HG03060 (cell line): Measurements from ENCODE around the gene COX20.
"Not testable (repeated sequence)": the region's sequence is repeated elsewhere in the genome, so short reads cannot be mapped to it uniquely, and the experiment has no call there.

Source experiments
- ATAC-seq: cut with Tn5 transposase; IDR thresholded peaks from one replicate; pipeline ENCODE4 v1.9.1; 2021; ENCODE audit warnings: low read depth, moderate number of reproducible peaks; ENCODE audit not compliant: unreplicated experiment

The COX20 gene, protein sequence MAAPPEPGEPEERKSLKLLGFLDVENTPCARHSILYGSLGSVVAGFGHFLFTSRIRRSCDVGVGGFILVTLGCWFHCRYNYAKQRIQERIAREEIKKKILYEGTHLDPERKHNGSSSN

DNA sequence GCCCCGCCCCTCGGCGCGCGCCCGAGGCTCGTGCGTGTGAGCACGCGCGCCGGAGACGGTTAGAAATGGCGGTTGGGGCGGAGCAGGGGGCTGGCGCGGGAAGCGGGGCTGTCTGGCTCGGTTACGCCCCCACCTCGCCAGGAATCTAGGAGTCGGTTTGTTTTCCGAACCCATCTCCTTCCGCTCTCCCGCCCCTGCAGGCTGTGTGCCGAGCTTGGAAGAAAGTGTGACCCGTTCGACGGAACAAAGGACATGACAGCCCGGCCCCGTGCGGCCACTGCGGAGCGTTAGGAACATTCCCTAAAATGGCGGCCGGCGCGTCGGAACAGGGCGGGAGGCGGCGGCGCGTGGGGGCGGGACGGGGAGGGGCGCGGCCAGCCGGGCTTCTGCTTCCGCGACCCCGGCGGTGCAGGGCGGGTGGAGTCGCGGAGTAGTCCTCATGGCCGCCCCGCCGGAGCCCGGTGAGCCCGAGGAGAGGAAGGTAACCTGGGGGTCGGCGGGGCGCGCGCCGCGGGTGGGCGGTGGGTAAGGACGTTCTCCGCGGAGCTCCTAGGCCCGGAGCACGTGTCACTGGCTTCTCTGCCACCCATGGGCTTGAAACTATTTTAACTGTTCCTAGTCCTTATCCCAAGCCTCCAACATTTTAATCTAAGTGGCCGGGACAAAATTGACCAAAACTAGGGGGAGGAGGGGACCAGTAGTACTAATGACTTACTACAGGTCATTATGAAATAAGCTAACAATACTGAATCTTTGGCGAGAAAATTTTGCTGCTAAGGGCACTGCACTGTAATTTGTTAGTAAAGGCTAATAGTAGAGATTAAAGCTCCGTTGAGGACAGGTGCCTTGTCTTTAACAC lies at the start of gene COX20:
COX20 (plus strand) TSS at position 383 of the 859 bp plus-strand sequence; CDS start at position 440, 57 bp downstream.
- peak; percentile 33 for ATAC-seq

DNA sequence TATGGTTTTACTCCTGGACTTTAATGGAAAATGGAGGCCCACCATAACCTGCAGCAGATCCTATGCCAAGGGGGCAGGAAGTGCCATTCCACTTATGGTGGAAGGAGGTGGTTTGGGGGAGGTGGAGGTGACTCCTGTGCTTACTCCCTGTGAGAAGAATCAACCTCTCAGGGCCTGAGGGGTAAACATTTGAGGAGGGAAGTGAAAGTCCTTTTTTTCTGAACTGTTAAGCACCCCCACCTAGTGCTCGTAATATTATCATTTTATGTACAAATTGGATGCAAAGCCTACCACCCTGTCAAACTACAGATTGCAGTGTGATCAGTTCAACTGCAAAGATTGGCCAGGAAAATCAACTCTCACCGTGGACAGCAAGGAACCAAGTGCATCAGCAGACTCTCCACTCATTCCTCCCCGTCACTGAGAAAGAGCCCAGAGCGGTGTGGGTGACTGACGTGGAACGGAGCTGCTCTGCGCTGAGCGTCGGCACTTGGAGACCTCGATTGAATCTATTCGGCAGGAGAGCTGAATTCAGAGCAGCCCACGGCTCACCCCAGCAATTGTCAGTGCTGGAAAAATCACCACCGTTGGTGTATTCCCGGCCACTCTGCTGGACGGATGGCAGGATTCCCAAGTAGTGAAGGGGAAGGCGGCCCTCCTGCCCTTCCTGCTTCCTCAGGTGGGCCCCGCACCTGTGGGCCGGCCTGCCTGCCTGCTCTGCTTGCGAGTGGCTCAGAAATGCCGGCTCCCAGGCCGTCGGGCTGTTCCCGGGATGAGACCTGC lies 46.8 kb upstream of the COX20 start:
- ATAC-seq = no peak

DNA sequence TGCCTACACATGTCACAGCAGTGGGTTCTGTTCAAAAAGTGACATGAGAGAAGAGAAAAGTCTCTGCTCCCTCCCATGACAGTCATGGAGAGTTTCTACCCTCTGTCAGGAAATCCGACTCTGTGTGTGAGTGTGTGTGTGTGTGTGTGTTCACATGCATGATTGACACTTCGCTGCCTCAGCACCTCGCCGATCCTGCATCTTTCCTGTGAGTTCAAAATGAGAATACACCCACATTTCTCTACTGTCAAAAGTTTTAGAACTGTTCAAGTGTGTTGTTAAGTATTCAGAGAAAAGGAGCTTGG lies 46.2 kb upstream of the COX20 start:
- ATAC-seq = no peak

DNA sequence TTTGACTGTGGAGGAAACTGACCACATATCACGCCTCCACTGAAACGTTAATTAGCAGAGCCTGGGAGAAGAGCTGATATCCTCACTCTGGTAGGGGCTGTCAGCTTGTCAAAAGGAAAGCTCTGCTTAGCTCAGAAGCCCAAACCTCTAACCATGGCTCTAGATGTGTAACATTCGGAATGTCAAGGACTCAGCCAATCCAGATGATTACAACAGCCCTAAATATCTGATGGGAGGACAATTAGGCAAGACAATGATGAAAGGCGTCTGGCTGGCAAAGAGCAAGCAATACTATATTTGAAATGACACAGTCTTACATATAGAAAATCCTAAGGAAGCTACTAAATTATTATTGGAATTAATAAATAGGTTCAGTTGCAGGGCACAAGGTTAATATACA lies 45.7 kb upstream of the COX20 start:
- no peak for ATAC-seq

DNA sequence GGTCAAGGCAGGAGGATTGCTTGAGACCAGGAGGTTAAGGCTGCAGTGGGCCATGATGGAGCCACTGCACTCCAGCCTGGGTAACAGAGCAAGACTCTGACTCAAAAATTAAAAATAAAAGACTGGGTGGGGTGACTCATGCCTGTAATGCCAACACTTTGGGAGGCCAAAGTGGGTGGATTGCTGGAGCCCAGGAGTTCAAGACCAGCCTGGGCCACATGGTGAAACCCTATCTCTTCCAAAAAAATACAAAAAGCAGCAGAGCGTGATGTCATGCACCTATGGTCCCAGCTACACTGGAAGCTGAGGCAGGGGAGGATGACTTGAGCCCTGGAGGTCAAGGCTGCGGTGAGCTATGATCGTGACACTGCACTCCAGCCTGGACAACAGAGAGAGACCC lies 44.4 kb upstream of the COX20 start:
- no peak for ATAC-seq

DNA sequence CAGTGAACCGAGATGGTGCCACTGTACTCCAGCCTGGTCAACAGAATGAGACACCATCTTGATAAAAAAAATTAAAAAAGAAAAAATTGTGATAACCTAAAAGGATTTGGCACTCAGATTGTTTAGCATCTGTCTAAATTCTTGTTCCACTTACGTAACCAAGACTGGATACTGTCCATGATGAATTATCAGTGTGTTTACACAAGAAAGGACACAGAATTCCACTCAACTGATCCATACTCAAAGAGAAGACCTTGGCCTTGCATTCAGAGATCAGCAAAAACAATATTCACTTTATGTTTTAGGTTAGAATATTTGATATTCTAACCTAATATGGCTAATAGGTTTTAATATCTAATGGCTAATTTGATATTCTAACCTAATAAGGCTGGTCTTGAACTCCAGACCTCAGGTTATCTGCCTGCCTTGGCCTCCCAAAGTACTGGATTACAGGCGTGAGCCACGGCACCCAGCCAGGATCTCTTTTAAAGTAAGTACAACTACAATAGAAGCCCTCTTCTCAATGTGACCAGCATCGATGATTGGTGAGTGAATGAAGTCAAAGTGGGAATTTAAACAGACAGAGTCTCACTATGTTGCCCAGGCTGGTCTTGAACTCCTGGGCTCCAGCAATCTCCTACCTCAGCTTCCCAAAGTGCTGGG lies 43.1 kb upstream of the COX20 start:
- no peak for ATAC-seq

DNA sequence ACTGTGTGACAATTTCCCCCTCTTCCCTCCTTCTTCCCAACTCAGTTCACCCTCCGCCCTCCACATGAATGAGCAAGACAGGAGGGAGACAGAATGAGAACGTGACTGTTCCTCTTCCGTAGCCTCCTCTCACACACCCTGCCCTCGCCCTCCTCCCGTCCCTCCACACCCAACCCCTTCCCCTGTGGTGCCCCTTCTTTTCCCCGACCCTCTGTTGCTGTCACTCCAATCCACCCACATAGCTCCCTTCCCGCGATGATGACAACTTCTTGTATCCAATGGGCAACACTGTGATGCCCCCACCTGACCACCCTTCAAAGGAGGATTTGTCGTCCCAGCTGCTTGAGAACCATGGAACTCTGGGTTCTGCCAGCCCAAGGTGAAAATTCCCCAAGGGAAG lies 41.4 kb upstream of the COX20 start:
- no peak for ATAC-seq

DNA sequence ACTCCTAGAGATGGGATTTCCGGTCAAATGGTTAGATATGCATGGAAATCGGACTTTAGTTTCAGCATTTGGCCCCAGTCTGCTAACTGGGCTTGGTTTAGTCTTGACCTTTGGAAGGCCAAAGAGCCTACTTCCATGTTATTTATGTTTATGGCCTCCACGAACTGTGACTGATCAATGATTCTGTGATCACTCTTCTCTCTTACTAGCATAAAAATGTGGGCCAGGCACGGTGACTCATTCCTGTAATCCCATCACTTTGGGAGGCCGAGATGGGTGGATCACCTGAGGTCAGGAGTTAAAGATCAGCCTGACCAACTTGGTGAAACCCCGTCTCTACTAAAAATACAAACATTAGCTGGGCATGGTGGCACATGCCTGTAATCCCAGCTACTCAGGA lies 40.9 kb upstream of the COX20 start:
- not testable (repeated sequence) for ATAC-seq

DNA sequence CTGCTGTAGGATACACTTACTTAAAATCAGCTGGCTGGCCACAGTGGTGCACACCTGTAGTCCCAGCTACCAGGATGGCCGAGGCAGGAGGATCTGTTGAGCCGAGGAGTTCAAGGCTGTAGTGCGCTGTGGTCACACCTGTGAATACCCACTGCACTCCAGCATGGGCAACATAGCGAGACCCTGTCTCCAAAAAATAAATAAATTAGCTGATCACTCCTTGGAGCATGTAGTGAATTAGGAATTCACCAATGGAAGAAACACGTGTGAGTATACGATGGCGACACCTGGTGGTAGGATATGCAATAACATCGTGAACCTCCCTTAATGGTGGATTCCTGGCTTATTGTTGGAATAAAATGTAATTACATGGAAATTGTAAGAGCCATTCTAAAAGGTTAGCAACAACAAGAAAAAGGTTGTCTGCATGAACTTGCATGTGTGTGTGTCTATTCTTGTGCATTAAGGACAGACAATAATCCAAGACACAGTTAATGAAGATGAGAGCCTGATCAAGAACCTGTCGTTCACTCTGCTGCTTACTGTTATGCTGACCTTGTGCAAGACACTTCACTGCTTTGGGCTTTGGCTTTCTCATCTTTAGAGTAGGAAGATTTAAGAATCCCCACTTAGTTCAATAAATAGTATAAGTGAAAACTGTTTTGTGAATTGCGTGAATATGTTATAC lies 38.6 kb upstream of the COX20 start:
- no peak for ATAC-seq

DNA sequence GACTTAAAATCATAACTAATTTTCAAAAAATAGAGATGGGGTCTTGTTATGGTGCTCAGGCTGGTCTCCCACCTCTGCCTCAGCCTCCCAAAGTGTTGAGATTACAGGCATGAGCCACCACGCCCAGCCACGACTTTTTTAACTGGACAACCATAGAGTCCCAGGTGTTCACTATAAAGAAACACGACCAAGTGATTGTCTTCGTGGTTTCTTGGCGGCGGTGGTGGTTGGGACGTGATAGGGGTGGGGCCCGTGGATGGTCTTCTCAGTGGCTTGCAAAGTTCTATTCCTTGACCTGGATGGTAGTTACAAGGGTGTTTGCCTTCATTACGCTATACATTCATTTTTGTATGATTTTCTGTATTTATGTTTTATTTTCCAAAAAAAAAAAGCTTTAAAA lies 34.6 kb upstream of the COX20 start:
- ATAC-seq = no peak

DNA sequence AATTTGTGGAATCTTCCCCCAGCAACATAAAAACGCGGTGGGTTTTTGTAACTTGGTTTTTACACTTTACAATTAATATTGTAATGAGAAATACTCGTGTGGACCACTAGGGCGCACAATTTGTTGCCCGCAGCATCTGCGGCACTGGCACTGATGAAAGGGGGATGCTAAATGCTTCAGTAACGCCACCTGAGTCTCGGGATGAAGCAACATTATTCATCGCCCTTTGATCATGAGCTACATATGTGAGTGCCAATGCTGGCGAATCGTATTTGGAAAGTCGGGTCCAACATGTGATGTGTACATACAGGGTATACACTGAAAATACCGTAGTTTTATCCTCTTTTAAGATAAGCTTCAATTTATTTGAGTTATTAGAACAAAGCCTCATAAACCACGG lies 34.2 kb upstream of the COX20 start:
- peak; percentile 71 for ATAC-seq

DNA sequence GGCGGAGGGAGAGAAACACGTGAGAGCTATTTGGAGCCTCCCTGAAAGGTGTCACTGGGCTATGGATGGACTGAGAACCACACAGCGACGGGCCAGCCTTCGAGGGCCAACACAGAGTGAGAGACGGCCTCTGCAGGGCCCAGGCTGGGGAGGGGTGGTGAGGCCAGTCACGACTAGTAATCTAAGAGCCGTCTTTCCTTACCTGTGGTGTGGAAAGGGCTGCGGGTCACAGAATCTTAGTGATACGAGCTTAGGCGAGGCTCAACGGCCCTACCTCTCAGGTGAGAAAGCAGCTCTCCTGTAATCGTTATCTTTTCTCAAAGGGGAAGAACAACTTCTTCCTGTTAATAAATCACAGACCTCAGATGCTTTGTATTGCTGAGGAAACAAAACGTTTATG lies 33.4 kb upstream of the COX20 start:
- no peak for ATAC-seq

DNA sequence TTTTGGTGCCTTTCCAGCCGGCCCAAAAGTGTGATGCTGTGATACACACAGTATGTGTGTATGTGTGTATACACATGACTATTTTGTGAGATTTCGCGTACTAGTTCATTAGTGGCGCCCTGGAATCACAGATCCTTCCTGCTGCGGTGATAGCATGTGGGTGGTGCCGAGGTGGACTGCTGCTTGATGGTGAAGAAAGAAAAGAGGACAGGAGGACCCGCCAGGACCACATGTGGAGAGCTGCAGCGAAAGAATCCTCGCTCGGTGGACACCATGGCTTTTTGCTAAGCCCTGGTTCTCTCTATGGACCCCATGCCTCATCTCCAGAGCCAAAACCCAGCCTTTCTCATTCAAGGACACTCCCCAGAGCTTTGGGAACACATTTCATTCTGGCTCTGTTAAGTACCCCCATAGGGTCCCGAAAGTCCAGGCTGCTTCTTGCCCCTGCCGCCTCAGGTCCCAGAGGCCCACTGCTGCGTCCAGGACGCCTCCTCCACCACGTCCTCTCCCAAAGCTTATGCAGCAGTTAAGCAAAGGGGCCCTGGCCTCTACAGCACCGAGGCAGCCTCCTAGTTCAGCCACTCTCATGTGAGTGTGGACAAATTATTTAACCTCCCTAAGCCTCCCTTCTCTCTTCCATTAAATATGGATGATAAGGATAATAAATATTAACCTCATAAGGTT lies 32.8 kb upstream of the COX20 start:
- no peak for ATAC-seq

DNA sequence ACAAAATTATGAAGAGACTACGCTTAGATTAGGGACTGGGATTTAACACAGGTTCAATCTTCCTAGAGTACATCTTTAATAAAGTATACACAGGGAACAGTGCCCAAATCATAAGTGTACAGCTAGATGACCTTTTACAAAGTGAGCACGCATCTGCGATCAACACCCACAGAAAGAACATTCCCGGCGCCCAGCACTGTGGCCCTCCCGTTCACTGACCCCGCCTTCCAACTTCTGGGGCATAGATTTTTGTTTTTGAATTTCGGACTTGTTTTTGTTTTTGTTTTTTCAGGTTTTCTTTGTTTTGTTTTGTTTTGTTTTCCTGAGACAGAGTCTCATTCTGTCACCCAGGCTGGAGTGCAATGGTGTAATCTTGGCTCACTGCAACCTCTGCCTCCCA lies 30.6 kb upstream of the COX20 start:
- ATAC-seq = no peak

DNA sequence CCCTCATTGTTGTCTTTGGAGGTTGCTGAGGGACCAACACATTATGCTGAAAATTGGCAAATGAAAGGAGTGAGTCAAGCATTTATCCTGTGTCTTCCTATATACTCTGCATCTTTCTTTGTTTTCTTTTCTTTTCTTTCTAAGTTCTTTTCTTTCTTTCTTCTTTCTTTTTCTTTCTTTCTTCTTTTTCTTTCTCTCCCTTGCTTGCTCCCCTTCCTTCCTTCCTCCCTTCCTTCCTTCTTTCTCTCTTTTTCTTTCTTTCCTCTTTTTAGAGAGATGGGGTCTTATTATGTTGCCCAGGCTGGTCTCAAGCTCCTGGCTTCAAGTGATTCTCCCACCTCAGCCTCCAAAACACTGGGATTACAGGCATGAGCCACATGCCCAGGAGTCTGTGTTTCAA lies 28.3 kb upstream of the COX20 start:
- no peak for ATAC-seq

DNA sequence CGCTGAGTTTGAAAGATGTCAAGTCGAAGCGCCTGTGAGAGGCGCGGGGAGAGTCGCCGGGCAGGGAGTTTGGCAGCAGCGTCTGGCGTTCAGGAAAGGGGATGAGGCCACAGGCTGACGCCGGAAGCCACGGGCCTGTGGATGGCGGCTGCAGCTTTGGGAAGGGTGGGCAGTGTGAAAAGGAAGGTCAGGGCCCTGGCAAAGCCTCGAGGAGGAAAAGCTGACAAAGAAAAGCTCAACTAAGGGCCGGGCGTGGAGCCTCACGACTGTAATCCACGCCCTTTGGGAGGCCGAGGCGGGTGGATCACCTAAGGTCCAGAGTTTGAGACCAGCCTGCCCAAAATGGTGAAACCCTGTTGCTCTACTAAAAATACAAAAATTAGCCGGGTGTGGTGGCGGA lies 25.2 kb upstream of the COX20 start:
- ATAC-seq = no peak

DNA sequence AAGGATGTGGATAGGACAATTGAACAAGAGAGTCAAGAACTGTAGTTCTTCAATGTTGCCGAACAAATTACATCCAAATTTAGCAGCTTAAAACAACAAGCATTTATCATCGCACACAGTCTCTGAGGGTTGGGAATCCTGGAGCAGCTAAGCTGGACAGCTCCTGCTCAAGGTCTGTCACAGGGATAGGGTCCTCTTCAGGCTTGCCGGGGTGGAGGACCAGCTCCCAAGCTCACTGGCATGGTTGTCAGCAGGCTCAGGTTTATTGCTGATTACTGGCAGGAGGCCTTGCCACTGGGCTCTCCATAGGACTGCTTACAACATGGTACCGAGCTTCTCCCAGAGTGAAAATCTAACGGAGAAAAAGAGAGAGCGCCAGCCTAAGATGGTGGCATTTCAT lies 22.1 kb upstream of the COX20 start:
- ATAC-seq = no peak

DNA sequence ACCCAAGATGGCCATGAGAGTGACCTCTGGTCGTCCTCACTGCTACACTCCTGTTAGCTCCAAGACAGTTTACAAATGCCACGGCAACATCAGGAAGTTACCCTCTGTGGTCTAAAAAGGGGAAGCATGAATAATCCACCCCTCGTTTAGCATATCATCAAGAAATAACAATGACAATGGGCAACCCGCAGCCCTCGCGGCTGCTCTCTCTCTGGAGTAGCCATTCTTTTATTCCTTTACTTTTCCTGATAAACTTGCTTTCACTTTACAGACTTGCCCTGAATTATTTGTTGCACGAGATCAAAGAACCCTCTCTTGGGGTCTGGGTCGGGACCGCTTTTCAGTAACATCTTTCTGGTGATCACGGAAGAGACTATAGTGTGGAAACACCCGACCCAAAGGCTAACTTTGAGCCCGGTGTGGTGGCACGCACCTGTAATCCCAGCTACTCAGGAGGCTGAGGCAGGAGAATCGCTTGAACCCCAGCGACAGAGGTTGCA lies 19.8 kb upstream of the COX20 start:
- ATAC-seq = no peak

DNA sequence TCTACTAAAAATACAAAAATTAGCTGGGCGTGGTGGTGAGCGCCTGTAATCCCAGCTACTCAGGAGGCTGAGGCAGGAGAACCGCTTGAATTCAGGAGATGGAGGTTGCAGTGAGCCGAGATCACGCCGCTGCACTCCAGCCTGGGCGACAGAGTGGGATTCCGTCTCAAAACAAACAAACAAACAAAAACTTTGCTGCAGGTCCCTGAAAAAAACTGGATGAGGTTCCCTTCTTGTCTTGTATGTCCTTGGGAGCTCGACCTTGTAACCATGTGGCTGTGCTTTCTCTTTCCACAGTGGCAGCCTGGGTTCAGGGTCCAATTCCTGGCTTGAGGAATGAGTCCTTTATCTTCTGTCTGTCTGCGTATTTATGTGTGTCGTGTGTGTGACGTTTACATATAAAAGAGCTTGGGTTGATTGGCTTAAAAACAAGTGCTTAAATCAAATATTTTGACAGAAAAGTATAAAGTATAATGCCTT lies 18.0 kb upstream of the COX20 start:
- ATAC-seq = no peak

DNA sequence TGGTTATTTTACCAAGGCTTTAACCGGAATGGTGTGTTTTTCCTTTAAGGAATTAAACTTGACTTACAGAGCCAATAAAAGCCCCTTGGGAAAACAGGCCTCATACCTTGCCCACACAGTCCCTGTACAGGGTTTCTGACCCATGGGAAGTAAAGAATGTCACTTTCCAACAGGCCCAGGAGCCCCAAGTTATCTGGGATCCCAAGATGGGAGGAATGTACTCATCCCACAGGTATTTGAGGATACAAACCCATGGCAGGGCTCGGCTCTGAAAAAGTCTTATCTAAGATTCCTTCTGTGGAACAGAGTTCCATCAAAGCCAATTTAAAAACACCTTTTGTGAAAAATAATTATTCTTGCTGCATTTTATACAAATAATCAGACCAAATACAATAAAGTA lies 15.3 kb upstream of the COX20 start:
- no peak for ATAC-seq
